ENCODE results near the gene SDR39U1.

- no peak for TF ChIP-seq CTCF (IDR thresholded peaks at IDR 0.05; ENCODE audit: low read depth, low read length)
- no peak for TF ChIP-seq EZH2phosphoT487 (IDR thresholded peaks at IDR 0.05; ENCODE audit: low read depth)
Measured at GRCh38 chr14:24430682-24431568, 11.7 kb downstream of the SDR39U1 start.
